Fibroblast of gingiva (primary cell): Measurements from ENCODE around the gene H2AZ2.
"Not testable (repeated sequence)": the region's sequence is repeated elsewhere in the genome, so short reads cannot be mapped to it uniquely, and the experiment has no call there.

Experiments
- DNase-seq: peaks from one replicate; pipeline ENCODE4 v3.0.0-alpha.2; 2011; ENCODE audit warnings: low read depth

Gene H2AZ2

GRCh38 chr7:44847920-44848634 lies at the start of gene H2AZ2:
Gene H2AZ2, minus strand, starts transcription at chr7:44848087. Its CDS starts 116 bp downstream, at chr7:44847971.
- peak; percentile 100 for DNase-seq

- no peak for DNase-seq
These were observed 49.4 kb upstream of the H2AZ2 start for GRCh38 chr7:44897309-44897708.

- no peak for DNase-seq
These were observed 47.1 kb upstream of the H2AZ2 start for GRCh38 chr7:44894888-44895580.

- peak; percentile 11 for DNase-seq
These were observed 45.9 kb upstream of the H2AZ2 start for GRCh38 chr7:44893710-44894234.

- DNase-seq, result no peak
These were observed 43.9 kb upstream of the H2AZ2 start for GRCh38 chr7:44891791-44892190.

- no peak for DNase-seq
These were observed 43.5 kb upstream of the H2AZ2 start for GRCh38 chr7:44891372-44891771.

GRCh38 chr7:44889086-44889781 lies 41.3 kb upstream of the H2AZ2 start:
- no peak for DNase-seq

- no peak for DNase-seq
These were observed 39.4 kb upstream of the H2AZ2 start for GRCh38 chr7:44887293-44887692.

- peak; percentile 96 for DNase-seq
These were observed 37.8 kb upstream of the H2AZ2 start, which contains the start of gene PURB for GRCh38 chr7:44885394-44886317. Gene PURB, minus strand, starts transcription at chr7:44885530. Its CDS starts 182 bp downstream, at chr7:44885348.

GRCh38 chr7:44884621-44885393 lies 36.9 kb upstream of the H2AZ2 start:
- peak; percentile 75 for DNase-seq

- DNase-seq, result no peak
These were observed 36.2 kb upstream of the H2AZ2 start for GRCh38 chr7:44883961-44884620.

- DNase-seq, result no peak
These were observed 35.0 kb upstream of the H2AZ2 start for GRCh38 chr7:44882899-44883298.

GRCh38 chr7:44881610-44882009 lies 33.7 kb upstream of the H2AZ2 start:
- peak; percentile 25 for DNase-seq

- no peak for DNase-seq
These were observed 33.2 kb upstream of the H2AZ2 start for GRCh38 chr7:44881066-44881600.

GRCh38 chr7:44880317-44881018 lies 32.6 kb upstream of the H2AZ2 start:
- DNase-seq, result no peak

GRCh38 chr7:44876393-44876792 lies 28.5 kb upstream of the H2AZ2 start:
- DNase-seq, result no peak

- no peak for DNase-seq
These were observed 27.4 kb upstream of the H2AZ2 start for GRCh38 chr7:44875241-44875640.

GRCh38 chr7:44872787-44873186 lies 24.9 kb upstream of the H2AZ2 start:
- no peak for DNase-seq

GRCh38 chr7:44871918-44872317 lies 24.0 kb upstream of the H2AZ2 start:
- DNase-seq, result not testable (repeated sequence)
